CD4-positive, alpha-beta T cell treated with Interleukin-15 for 1 hour (primary cell): ENCODE measurements around the gene TAX1BP1.
A peak's percentile ranks its signal among the peaks of the same experiment; 100 is the strongest.
"Not testable (repeated sequence)": the region's sequence is repeated elsewhere in the genome, so short reads cannot be mapped to it uniquely, and the experiment has no call there.

Source experiments
- DNase-seq: peaks from one replicate; pipeline ENCODE4 v3.0.0-alpha.2; 2020

The TAX1BP1 gene

GRCh38 chr7:27739301-27739908 is 557 bp upstream of the TAX1BP1 start:
- no peak for DNase-seq

- peak; percentile 84 for DNase-seq
Observed at GRCh38 chr7:27740449-27741086, 606 bp downstream of the TAX1BP1 start.

- not testable (repeated sequence) for DNase-seq
Observed at GRCh38 chr7:27742091-27742710, 2.2 kb downstream of the TAX1BP1 start.

GRCh38 chr7:27745064-27745583 is 5.2 kb downstream of the TAX1BP1 start:
- DNase-seq: no peak

- DNase-seq: no peak
Observed at GRCh38 chr7:27746486-27746885, 6.5 kb downstream of the TAX1BP1 start.

GRCh38 chr7:27746978-27747377 is 7.0 kb downstream of the TAX1BP1 start:
- no peak for DNase-seq

- no peak for DNase-seq
Observed at GRCh38 chr7:27747589-27748368, 7.8 kb downstream of the TAX1BP1 start.

- no peak for DNase-seq
Observed at GRCh38 chr7:27750316-27750715, 10.4 kb downstream of the TAX1BP1 start.

GRCh38 chr7:27751888-27752660 is 12.1 kb downstream of the TAX1BP1 start:
- DNase-seq: no peak

GRCh38 chr7:27753863-27754262 is 13.9 kb downstream of the TAX1BP1 start:
- no peak for DNase-seq

- no peak for DNase-seq
Observed at GRCh38 chr7:27756298-27756697, 16.3 kb downstream of the TAX1BP1 start.

GRCh38 chr7:27759491-27759890 is 19.5 kb downstream of the TAX1BP1 start:
- no peak for DNase-seq

GRCh38 chr7:27762062-27762461 is 22.1 kb downstream of the TAX1BP1 start:
- no peak for DNase-seq

- no peak for DNase-seq
Observed at GRCh38 chr7:27763983-27764508, 24.1 kb downstream of the TAX1BP1 start.

GRCh38 chr7:27765841-27766240 is 25.9 kb downstream of the TAX1BP1 start:
- DNase-seq: no peak

GRCh38 chr7:27767374-27767773 is 27.4 kb downstream of the TAX1BP1 start:
- DNase-seq: no peak

- no peak for DNase-seq
Observed at GRCh38 chr7:27771111-27771510, 31.1 kb downstream of the TAX1BP1 start.

- DNase-seq: no peak
Observed at GRCh38 chr7:27774717-27775328, 34.9 kb downstream of the TAX1BP1 start.

- no peak for DNase-seq
Observed at GRCh38 chr7:27775782-27776181, 35.8 kb downstream of the TAX1BP1 start.

GRCh38 chr7:27777662-27778061 is 37.7 kb downstream of the TAX1BP1 start:
- DNase-seq: no peak

- no peak for DNase-seq
Observed at GRCh38 chr7:27779873-27780272, 39.9 kb downstream of the TAX1BP1 start.

- DNase-seq: no peak
Observed at GRCh38 chr7:27781188-27781587, 41.2 kb downstream of the TAX1BP1 start.
